Immature natural killer cell (primary cell): ENCODE measurements around the gene DSCAML1. TPM values are rescaled to one million over a fixed set of nuclear protein-coding genes. Genes with fewer than 3 reads are reported as not detected.

Experiments
- DNase-seq, 3 donors: peaks; one replicate each; pipeline ENCODE4 v3.0.0; 2022; ENCODE audit warnings: mixed read lengths in 1 of 3
- H3K27ac Mint-ChIP-seq, 6 donors: one replicate each; pipeline ENCODE4 v1.8.0; 2020; ENCODE audit warnings: mixed read lengths in 6 of 6, mild to moderate bottlenecking in 5 of 6, inconsistent platforms in 4 of 6, moderate library complexity in 3 of 6
- H3K27me3 Mint-ChIP-seq, 3 donors: one replicate each; pipeline ENCODE4 v1.8.0; 2020 to 2021; ENCODE audit warnings: low read depth in 3 of 3, mild to moderate bottlenecking in 3 of 3, mixed read lengths in 3 of 3, moderate library complexity in 3 of 3, inconsistent platforms in 1 of 3
- H3K36me3 Mint-ChIP-seq, 3 donors: one replicate each; pipeline ENCODE4 v1.8.0; 2020; ENCODE audit warnings: mixed read lengths in 3 of 3, inconsistent platforms in 2 of 3, mild to moderate bottlenecking in 2 of 3
- H3K4me1 Mint-ChIP-seq, 2 donors: one replicate each; pipeline ENCODE4 v1.8.0; 2020; ENCODE audit warnings: inconsistent platforms in 2 of 2, mild to moderate bottlenecking in 2 of 2, mixed read lengths in 2 of 2, moderate library complexity in 1 of 2
- H3K4me3 Mint-ChIP-seq, 5 donors: one replicate each; pipeline ENCODE4 v1.8.0; 2020; ENCODE audit warnings: mild to moderate bottlenecking in 5 of 5, mixed read lengths in 5 of 5, inconsistent platforms in 3 of 5, moderate library complexity in 3 of 5
- H3K9me3 Mint-ChIP-seq, 6 donors: one replicate each; pipeline ENCODE4 v1.8.0; 2020; ENCODE audit warnings: mild to moderate bottlenecking in 6 of 6, mixed read lengths in 6 of 6, inconsistent platforms in 4 of 6, moderate library complexity in 3 of 6
- polyA plus RNA-seq, 3 donors: library from polyadenylated mRNA; unstranded; fragments of 300-500 nt; fragmentation: Illumina TruSeq; gene quantifications; one replicate each; pipeline ENCODE4 v1.2.3, GENCODE V29; 2021

DSCAML1 gene
- polyA plus RNA-seq, 3 donors from 2014 or later, result not detected

DNA sequence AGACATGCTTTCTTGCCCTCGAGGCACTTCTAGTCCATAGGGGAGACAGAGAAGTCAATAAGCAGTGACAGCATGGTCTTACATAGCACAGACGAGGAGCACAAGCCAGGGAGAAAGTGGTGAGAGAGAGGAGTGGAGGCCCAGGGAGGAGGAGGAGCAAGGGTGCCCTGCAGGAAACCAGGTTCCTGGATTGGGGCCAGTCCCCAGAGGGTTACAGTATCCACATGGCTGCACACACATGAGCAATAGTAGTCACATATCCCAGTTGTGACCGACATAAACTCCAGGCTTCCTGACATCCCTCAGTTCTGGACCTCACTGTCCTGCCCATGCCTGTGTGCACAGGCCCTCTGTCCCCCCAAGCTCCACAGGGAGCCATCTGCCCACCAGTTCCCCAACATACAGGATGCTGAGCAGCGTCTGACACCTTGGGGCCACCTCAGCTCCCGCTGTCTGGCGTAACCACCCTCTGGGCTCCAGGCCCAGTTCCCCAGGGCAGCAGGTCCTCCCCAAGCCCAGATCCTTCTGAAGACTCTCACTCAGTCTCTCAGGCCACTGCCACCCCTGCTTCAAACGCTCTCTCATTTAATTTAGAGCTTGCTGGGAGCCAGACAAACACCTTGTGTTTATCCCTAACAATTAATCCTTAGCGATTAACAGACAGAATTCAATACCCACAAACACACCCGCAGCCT, 53.7 kb downstream of the DSCAML1 start:
- Mint-ChIP-seq H3K9me3 (peaks cover 0 to 2% (median 0%) of the 10 kb centered on the region in 6 donors), H3K27ac (no peak overlapping the region), H3K4me3 (no peak overlapping the region), H3K4me1 (no peaks in the 10 kb centered on the region), H3K36me3 (no peaks in the 10 kb centered on the region), H3K27me3 (peaks cover 6 to 7% (median 6%) of the 10 kb centered on the region in 3 donors)
- no peak for DNase-seq

DNA sequence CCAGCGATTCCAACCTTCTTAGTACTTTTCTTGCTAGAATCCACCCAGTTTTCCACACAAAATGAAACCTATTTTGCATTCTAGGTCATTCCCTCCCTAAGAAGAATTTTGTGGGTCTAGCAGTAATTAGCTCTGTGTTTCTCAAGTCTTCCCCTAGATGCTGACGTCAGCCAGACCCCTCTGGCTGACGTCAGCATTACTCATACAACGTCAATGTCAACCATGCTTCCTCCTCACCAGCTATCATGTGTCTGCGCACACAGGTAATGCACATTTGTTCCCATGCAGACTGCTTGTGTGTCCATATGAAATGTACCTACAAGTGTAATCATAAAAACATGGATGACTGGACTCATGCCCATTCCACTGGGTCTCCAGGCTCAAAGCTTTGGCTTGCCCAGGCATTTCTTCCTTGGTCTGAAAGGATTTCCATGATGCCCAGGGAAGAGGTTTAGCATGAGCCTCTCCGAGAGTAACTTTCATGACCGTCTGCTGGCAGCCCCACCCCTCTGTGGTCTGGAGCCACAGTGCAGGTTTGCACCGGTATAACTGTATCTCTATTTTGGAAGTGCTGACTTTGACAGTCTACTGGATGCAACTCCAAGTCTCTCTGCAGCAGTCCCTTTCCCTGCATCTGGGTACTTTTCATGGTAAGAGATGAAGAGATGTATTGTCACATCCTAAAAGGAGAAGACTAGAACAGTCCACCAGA, 58.6 kb downstream of the DSCAML1 start:
- H3K36me3 Mint-ChIP-seq, result no peaks in the 10 kb centered on the region
- peaks cover 3 to 4% (median 4%) of the 10 kb centered on the region in 3 donors for H3K27me3 Mint-ChIP-seq
- no peaks in the 10 kb centered on the region for H3K4me1 Mint-ChIP-seq
- H3K9me3 Mint-ChIP-seq, result no peaks in the 10 kb centered on the region
- no peak for DNase-seq
- H3K4me3 Mint-ChIP-seq, result no peak overlapping the region
- no peak overlapping the region for H3K27ac Mint-ChIP-seq

DNA sequence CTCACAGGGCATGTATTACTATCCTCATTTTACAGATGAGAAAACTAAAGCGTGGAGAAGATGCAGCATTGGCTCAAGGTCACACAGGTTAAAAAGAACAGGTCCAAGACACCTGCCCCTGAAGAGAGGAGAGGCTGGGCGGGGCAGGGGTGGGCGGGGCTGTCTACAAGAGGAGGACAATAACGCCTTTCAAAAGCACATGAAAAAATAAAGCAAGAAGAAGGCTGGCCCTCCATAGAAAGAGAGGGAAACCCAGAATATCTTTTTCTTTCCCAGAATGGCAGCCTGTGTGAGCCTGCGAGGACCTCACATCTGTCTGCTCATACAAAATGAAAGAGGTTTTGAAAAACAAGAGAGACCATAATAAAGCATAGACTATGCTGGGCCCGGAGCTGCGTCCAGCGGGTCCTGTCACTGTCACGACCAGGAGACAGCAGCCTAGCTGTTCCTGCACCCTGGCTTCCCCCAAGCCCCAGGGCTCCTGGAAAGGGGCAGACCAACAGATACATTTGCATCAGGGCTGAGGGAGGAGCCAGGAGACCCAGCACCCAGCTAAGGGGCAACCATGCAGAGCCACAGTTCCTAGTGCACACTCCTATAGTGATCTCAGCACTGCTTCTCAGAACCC, 61.6 kb downstream of the DSCAML1 start:
- Mint-ChIP-seq H3K9me3 (no peaks in the 10 kb centered on the region), H3K27me3 (peaks cover 0 to 2% (median 0%) of the 10 kb centered on the region in 3 donors), H3K4me1 (no peaks in the 10 kb centered on the region), H3K36me3 (no peaks in the 10 kb centered on the region), H3K4me3 (no peak overlapping the region), H3K27ac (no peak overlapping the region)
- no peak for DNase-seq

DNA sequence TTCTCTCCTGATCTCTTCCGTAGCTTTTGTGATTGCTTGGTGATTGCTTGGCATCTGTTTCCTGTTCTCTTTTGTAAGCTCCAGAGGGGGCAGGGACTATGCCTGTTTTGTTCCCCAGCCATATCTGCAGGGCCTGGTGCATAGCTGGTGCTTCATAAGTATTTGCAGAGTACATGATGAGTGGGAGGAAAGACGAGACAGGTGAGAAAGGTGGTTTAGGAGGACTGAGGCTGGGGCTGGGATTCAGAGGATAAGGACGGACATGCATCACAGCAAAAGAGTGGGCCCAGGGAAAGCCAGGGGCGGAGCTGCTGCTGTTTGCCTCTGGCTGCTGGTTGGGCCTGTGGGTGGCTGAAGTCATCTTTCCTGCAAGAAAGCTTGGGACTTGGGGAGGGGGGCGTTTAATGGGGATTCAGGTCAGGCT, 62.4 kb downstream of the DSCAML1 start:
- Mint-ChIP-seq H3K27ac (no peak overlapping the region), H3K4me3 (no peak overlapping the region), H3K4me1 (no peaks in the 10 kb centered on the region), H3K27me3 (peaks cover 0 to 2% (median 0%) of the 10 kb centered on the region in 3 donors), H3K9me3 (no peaks in the 10 kb centered on the region), H3K36me3 (no peaks in the 10 kb centered on the region)
- no peak for DNase-seq

DNA sequence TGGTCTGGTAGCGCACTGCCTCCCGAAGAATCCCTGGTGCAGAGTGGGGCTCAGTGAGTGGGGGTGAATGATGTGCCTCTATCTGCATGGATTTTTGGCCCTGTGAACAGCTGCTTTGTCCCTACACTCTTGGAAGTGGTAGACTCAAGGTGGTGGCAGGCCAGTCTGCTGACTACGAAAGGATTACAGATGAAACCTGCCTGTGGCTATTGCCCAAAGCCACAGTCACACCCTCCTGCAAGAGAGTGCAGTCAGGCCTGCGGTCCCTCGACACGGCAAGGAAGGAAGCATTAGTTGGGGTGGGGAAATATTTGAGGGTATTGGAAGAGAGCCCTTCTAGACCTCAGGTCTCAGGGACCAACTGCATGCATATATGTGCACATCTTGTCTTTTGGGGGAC, 63.7 kb downstream of the DSCAML1 start:
- no peak overlapping the region for H3K4me3 Mint-ChIP-seq
- no peaks in the 10 kb centered on the region for H3K4me1 Mint-ChIP-seq
- peaks cover 0 to 2% (median 0%) of the 10 kb centered on the region in 3 donors for H3K27me3 Mint-ChIP-seq
- no peaks in the 10 kb centered on the region for H3K9me3 Mint-ChIP-seq
- no peak overlapping the region for H3K27ac Mint-ChIP-seq
- DNase-seq, result no peak
- no peaks in the 10 kb centered on the region for H3K36me3 Mint-ChIP-seq

DNA sequence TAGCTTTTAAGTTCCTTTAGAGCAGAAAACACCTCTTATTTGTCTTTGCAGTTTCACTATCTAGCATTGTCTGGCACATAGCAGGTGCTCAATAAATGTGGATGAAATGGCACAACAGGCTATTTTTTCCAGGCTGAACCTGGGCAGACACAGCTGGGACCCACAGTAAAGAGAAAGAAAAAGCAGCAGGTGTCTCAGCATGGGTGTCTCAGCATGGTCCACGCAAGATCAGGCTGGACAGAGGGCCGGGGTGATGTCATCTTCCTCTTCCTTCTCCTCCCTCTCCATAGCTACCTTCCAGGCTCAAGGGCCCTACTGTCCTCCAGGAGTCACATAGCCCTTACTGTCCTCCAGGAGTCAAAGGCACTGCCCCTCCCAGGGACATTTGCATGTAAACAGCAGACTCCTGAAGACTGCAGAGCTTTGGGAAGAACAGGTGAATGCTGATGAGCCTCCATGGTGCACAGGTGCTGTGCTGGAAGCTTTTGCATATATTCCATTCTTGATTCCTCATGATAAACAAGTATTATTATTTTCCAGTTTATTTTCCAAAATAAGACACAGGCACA, 65.2 kb downstream of the DSCAML1 start:
- DNase-seq, result no peak
- no peaks in the 10 kb centered on the region for H3K36me3 Mint-ChIP-seq
- no peaks in the 10 kb centered on the region for H3K4me1 Mint-ChIP-seq
- no peak overlapping the region for H3K4me3 Mint-ChIP-seq
- no peaks in the 10 kb centered on the region for H3K9me3 Mint-ChIP-seq
- peaks cover 0 to 3% (median 2%) of the 10 kb centered on the region in 3 donors for H3K27me3 Mint-ChIP-seq
- no peak overlapping the region for H3K27ac Mint-ChIP-seq

DNA sequence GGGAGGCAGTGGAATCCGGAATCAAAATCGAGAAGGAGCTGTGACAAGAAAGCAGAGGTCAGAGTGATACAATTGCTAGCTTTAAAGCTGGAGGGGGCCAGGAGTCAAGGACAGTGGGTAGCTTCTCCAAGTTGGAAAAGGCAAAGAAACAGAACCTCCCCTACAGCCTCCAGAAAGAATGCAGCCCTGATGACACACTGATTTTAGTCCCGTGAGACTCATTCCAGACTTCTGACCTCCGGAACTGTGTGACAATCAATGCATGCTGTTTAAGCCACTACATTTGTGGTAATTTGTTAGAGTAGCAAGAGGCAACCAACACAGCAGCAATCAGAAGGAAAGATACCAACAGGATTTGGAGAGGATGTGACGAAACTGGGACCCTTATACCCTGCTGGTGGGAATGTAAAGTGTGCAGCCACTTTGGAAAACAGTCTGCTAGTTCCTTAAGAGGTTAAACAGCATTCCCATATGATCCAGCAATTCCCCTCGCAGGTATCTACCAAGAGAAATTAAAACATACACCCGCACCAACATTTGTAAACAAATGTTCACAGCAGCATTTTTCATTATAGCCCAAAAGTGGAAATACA, 66.7 kb downstream of the DSCAML1 start:
- Mint-ChIP-seq H3K27me3 (peaks cover 2 to 4% (median 2%) of the 10 kb centered on the region in 3 donors), H3K9me3 (no peaks in the 10 kb centered on the region), H3K4me1 (no peaks in the 10 kb centered on the region), H3K27ac (no peak overlapping the region), H3K4me3 (no peak overlapping the region), H3K36me3 (no peaks in the 10 kb centered on the region)
- DNase-seq, result no peak

DNA sequence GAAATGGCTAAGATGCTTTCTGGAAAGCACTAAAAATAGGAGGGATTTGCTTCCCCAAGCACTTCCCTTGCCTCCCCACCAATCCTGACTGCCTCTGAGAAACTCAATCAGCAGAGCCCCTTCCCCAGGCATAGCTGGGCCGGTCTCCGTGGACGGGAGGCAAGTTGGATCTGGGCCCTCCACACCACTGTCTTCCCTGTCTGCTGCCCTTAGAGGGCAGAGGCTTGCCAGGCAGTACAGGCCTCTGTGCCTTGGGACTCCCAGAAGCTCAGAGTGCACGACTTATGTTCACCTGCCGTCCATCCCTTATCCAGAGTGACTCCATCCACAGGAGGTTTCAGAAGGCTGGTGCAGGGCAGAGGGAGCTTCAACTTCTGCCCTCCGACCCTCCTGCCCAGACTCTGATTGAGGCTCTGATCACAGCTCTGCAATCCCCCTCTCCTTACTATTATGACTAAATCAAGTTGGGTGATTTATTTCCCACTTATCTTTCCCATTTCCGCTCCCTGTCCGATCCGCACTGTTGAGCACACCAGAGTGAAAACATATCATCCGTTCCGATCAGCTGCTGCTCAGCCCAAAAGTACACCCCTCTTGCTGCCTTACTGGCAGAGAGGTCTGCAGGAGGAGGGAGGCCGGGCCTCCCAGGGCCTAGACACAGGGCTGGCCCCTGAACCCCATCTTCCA, 71.8 kb downstream of the DSCAML1 start:
- Mint-ChIP-seq H3K27ac (no peak overlapping the region), H3K36me3 (no peaks in the 10 kb centered on the region)

DNA sequence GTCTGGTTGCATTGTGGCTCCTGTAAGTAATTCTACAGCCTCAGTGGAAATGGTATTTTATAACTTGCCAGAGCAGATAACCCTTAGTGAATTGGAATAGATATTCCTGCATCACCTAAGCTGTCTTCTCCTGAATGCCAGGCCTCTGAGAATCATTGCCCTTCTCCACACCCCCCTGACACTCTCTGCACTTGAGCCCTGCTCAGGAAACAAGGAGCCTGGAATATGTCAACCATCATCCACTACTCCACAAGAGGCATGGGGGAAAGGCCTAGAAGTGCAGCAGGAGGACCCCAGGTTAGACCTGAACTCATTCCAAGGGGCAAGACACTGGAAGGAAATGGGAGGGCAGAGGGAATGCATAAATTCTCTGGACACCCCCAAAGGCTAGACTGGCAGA, 72.4 kb downstream of the DSCAML1 start:
- H3K36me3 Mint-ChIP-seq, result no peaks in the 10 kb centered on the region
- H3K4me1 Mint-ChIP-seq, result no peaks in the 10 kb centered on the region
- peak overlapping the region in 1 of 6 donors; percentile 52 for H3K27ac Mint-ChIP-seq
- no peak overlapping the region for H3K4me3 Mint-ChIP-seq
- no peaks in the 10 kb centered on the region for H3K9me3 Mint-ChIP-seq
- no peak for DNase-seq
- H3K27me3 Mint-ChIP-seq, result peaks cover 7 to 14% (median 7%) of the 10 kb centered on the region in 3 donors

More for the DNA sequence above, 71.8 kb downstream of the DSCAML1 start:
- DNase-seq, result no peak
- no peaks in the 10 kb centered on the region for H3K9me3 Mint-ChIP-seq
- no peaks in the 10 kb centered on the region for H3K4me1 Mint-ChIP-seq
- H3K4me3 Mint-ChIP-seq, result no peak overlapping the region
- peaks cover 7 to 14% (median 7%) of the 10 kb centered on the region in 3 donors for H3K27me3 Mint-ChIP-seq

DNA sequence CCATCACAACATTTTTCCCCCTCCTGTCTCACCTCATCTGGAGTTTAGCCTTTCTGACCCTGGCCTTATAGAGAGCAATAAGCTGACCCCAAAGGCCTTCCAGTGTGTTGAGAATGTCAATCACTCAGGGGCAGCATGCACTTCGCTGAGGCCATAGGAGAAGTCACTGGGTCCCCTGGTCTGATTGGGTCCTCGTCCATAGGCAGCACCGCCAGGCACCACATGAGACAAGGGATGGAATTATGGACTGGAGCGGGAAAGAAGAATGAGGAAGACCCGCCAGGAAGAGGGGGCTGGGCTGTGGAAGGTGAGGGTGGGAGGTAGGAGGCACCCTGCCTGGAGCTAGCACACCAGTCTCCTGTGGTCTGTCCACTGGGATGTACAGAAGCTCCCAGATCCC, 72.9 kb downstream of the DSCAML1 start:
- Mint-ChIP-seq H3K9me3 (no peaks in the 10 kb centered on the region), H3K27ac (no peak overlapping the region), H3K36me3 (no peaks in the 10 kb centered on the region), H3K4me3 (no peak overlapping the region), H3K4me1 (no peaks in the 10 kb centered on the region), H3K27me3 (peaks cover 7 to 14% (median 7%) of the 10 kb centered on the region in 3 donors)
- no peak for DNase-seq

DNA sequence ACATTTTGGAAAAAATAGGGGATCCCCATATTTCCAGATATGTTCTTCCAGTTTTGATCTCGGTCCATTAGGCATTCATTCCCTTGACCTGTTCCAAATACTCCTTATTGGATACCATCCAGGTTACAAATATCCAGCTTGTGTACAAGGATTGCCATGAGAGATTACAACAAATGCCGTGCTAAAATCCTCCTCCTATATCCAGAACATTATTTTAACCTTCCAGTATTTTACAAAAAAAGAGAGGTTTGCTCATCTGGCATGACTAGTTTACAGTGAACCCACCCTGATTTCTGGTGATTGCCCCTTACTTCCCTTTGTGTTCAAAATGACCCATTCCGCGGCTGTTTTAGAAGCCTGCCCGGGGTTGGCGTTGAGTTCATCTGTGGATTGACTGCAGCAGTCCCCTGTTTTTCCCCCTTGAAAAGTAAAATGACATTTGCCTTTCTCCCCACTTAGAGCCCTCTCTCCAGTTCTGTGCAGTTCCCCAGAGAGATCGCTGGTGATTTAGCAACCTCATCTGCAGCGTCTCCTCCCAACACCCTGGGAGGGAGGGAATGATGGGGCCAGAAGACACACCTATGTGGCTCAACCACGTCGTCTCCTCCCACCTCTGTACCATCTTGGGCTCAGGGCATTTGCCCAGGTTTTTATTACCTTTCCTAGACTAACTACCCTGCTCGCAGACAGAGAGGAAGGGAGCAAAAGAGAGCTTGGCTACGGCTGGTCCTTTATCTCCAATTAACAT, 73.6 kb downstream of the DSCAML1 start:
- H3K27me3 Mint-ChIP-seq, result peaks cover 7 to 14% (median 7%) of the 10 kb centered on the region in 3 donors
- H3K36me3 Mint-ChIP-seq, result no peaks in the 10 kb centered on the region
- no peak overlapping the region for H3K27ac Mint-ChIP-seq
- no peaks in the 10 kb centered on the region for H3K9me3 Mint-ChIP-seq
- H3K4me3 Mint-ChIP-seq, result no peak overlapping the region
- no peak for DNase-seq
- no peaks in the 10 kb centered on the region for H3K4me1 Mint-ChIP-seq

DNA sequence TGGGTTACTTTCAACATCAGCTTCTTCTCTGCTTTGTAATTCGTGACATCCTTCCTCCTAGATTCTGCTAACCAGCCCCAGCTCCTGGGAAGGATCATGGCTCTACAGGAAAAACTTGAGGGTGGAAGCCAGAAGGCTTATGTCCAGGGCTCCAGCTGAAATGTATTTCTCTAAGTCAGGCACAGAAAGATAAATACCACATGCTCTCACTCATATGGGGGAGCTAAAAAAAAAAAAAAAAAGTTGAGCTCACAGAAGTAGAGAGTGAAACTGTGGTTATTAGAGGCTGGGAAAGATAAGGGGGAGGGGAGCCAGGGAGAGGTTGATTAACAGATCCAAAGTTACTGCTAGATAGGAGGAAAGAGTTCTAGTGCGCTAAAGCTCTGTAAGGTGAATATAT, 74.9 kb downstream of the DSCAML1 start:
- Mint-ChIP-seq H3K9me3 (no peaks in the 10 kb centered on the region), H3K27ac (no peak overlapping the region), H3K4me1 (no peaks in the 10 kb centered on the region), H3K36me3 (no peaks in the 10 kb centered on the region), H3K4me3 (no peak overlapping the region), H3K27me3 (peaks cover 7 to 11% (median 8%) of the 10 kb centered on the region in 3 donors)
- no peak for DNase-seq

DNA sequence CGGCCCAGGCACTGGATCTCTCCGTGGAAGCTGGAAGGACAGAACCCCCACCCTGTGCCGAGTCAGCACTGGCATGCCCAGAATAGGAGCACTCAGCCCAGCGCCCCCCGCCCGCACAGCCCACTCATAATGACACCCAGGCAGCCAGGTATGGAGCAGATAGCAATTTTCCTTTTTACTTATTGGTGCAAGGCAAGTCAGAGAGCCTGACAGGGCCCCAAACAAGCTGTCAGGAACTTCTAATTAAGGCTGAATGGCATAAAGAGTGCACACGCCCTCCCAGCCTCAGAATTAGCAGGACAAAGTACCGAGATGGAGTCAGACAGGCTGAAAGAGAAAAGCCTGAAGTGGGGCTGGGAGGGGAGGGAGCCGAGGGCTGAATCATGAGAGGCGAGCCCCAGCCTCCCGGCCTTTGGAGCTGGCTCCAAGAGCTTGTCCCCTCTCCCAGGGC, 76.9 kb downstream of the DSCAML1 start:
- DNase-seq, result no peak
- H3K4me1 Mint-ChIP-seq, result no peaks in the 10 kb centered on the region
- H3K36me3 Mint-ChIP-seq, result no peaks in the 10 kb centered on the region
- no peaks in the 10 kb centered on the region for H3K9me3 Mint-ChIP-seq
- peaks cover 4 to 11% (median 8%) of the 10 kb centered on the region in 3 donors for H3K27me3 Mint-ChIP-seq
- H3K27ac Mint-ChIP-seq, result no peak overlapping the region
- H3K4me3 Mint-ChIP-seq, result no peak overlapping the region
